Gastroesophageal sphincter (tissue), 4 donors: ENCODE measurements around the gene CEBPG. TPM values are rescaled to one million over a fixed set of nuclear protein-coding genes. Genes with fewer than 3 reads are reported as not detected.

Source experiments
- ATAC-seq: fragments of 150-250 bp; one replicate; pipeline ENCODE4 v1.9.1; 2016; ENCODE audit warnings: mild to moderate bottlenecking, moderate library complexity
- H3K27ac ChIP-seq, 4 donors: fragments of 200-600 bp; sonication (generic) in 3 of 4; 1 replicate in 3 of 4; 2 replicates in 1 of 4; pipeline ENCODE4 v1.5.1; 2016 to 2019
- H3K27me3 ChIP-seq: fragments of 200-600 bp; sonication (generic); one replicate; pipeline ENCODE4 v1.5.1; 2019
- H3K36me3 ChIP-seq, 2 donors: fragments of 200-600 bp; sonication (generic); one replicate each; pipeline ENCODE4 v1.5.1; 2019; ENCODE audit warnings: control low read depth in 1 of 2
- H3K4me1 ChIP-seq, 3 donors: fragments of 200-600 bp; sonication (generic); 1 replicate in 2 of 3; 2 replicates in 1 of 3; pipeline ENCODE4 v1.5.1; 2016 to 2019; ENCODE audit warnings: control low read depth in 2 of 3
- H3K4me3 ChIP-seq, 2 donors: fragments of 200-600 bp; sonication (generic); one replicate each; pipeline ENCODE4 v1.5.1; 2019; ENCODE audit warnings: mild to moderate bottlenecking in 1 of 2, moderate library complexity in 1 of 2
- H3K9me3 ChIP-seq, 3 donors: fragments of 200-600 bp; sonication (generic); one replicate each; pipeline ENCODE4 v1.5.1; 2017 to 2019; ENCODE audit warnings: control low read depth in 2 of 3
- CTCF ChIP-seq, 4 experiments: fragments of 200-600 bp in 2 of 4; fragments of 450-650 bp in 2 of 4; sonication (generic) in 1 of 4; IDR thresholded peaks; one replicate each; pipeline ENCODE4 v1.5.1; 2017 to 2019; ENCODE audit warnings: antibody characterized with exemption in 4 of 4, mild to moderate bottlenecking in 2 of 4, moderate library complexity in 2 of 4
- EP300 ChIP-seq: sonication (generic); formaldehyde crosslinking; IDR thresholded peaks from one replicate; pipeline ENCODE4 v1.6.1; 2017; ENCODE audit warnings: antibody characterized with exemption, mild to moderate bottlenecking
- POLR2A ChIP-seq, 2 donors: fragments of 450-650 bp; IDR thresholded peaks; one replicate each; pipeline ENCODE4 v1.6.1; 2017; ENCODE audit warnings: antibody characterized with exemption in 2 of 2, mild to moderate bottlenecking in 2 of 2, moderate library complexity in 1 of 2
- POLR2AphosphoS5 ChIP-seq: sonication (generic); formaldehyde crosslinking; IDR thresholded peaks from one replicate; pipeline ENCODE4 v1.6.1; 2017; ENCODE audit warnings: antibody characterized with exemption
- WGBS, 2 donors: methylation state at CpG; one replicate each; pipeline ENCODE4 v1.1.5; 2018; ENCODE audit warnings: low coverage in 1 of 2; 5-methylcytosine and 5-hydroxymethylcytosine counted together
- total RNA-seq, 4 donors: library from RNA; depleted of rRNA; stranded (reverse); fragments of >200 nt; gene quantifications; one replicate each; pipeline ENCODE4 v1.1.0, GENCODE V29; 2016

CEBPG gene
- total RNA-seq, 4 donors from 2014 or later: 23.8 to 34.9 (median 26.2) TPM

GRCh38 chr19:33387351-33388230, 14.1 kb downstream of the CEBPG start:
- WGBS, 2 donors: 84 to 90% methylated on average over 5 to 12 of the region's 39 CpGs
- no peaks in the 10 kb centered on the region for H3K27me3 ChIP-seq
- no peaks in the 10 kb centered on the region for H3K9me3 ChIP-seq
- H3K4me3 ChIP-seq: no peak overlapping the region
- no peak for ATAC-seq
- TF ChIP-seq POLR2AphosphoS5: no peak
- no peak for TF ChIP-seq POLR2A (IDR thresholded peaks at IDR 0.05)
- no peak for TF ChIP-seq EP300
- no peak for TF ChIP-seq CTCF (IDR thresholded peaks at IDR 0.05)
- peaks cover 0 to 56% (median 35%) of the 10 kb centered on the region in 3 donors for H3K4me1 ChIP-seq
- H3K36me3 ChIP-seq: peaks cover 0 to 34% of the 10 kb centered on the region in 2 donors
- H3K27ac ChIP-seq: peak overlapping the region in 2 of 4 donors; percentile 73 to 74

DNA sequence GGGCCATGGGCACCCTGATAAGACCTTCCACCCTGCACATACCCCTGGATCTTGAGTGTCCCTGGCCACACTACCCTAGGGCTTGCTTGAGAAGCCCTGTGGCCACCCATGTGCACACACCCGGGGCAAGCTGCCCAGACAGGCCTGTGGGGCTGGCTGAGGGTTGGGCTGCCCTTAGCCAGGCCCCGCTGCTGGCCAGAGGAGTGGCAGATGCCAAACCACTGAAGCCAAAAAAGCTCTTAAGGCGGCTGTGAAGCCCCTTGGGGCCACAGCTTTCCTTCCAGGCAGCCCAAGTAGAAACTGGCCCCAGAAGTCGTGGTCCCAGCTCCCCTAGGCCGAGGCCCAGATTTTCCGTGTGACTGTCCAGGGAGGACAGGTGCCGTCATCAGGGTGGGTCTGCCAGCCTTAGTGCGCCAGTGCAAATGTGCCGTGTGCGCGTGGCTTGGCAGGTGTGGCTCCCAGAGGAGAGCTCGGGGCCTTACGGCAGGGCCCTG, 14.8 kb downstream of the CEBPG start:
- TF ChIP-seq CTCF (IDR thresholded peaks at IDR 0.05): no peak
- TF ChIP-seq EP300: no peak
- no peak for TF ChIP-seq POLR2AphosphoS5
- TF ChIP-seq POLR2A (IDR thresholded peaks at IDR 0.05): no peak
- peaks cover 0 to 34% of the 10 kb centered on the region in 2 donors for H3K36me3 ChIP-seq
- ATAC-seq: no peak
- peaks cover 0 to 62% (median 42%) of the 10 kb centered on the region in 3 donors for H3K4me1 ChIP-seq
- H3K27me3 ChIP-seq: no peaks in the 10 kb centered on the region
- no peak overlapping the region for H3K4me3 ChIP-seq
- H3K27ac ChIP-seq: peak overlapping the region in 3 of 4 donors; percentile 70 to 74 (median 73)
- WGBS, 2 donors: no CpG with 5 or more reads among the region's 13 CpGs
- H3K9me3 ChIP-seq: no peaks in the 10 kb centered on the region

GRCh38 chr19:33388725-33389420, 15.4 kb downstream of the CEBPG start:
- no peak for TF ChIP-seq CTCF (IDR thresholded peaks at IDR 0.05)
- no peak for TF ChIP-seq EP300
- no peak for TF ChIP-seq POLR2A (IDR thresholded peaks at IDR 0.05)
- no peak for TF ChIP-seq POLR2AphosphoS5
- Histone ChIP-seq H3K4me3 (no peak overlapping the region), H3K27me3 (no peaks in the 10 kb centered on the region), H3K36me3 (peaks cover 0 to 31% of the 10 kb centered on the region in 2 donors), H3K4me1 (peaks cover 0 to 68% (median 48%) of the 10 kb centered on the region in 3 donors), H3K9me3 (no peaks in the 10 kb centered on the region), H3K27ac (peak overlapping the region in 3 of 4 donors; percentile 70 to 74 (median 73))
- ATAC-seq: no peak
- WGBS, 2 donors: no CpG with 5 or more reads among the region's 28 CpGs

- Histone ChIP-seq H3K27me3 (no peaks in the 10 kb centered on the region), H3K9me3 (no peaks in the 10 kb centered on the region), H3K4me3 (no peak overlapping the region), H3K4me1 (peaks cover 0 to 75% (median 55%) of the 10 kb centered on the region in 3 donors), H3K36me3 (peaks cover 0 to 27% of the 10 kb centered on the region in 2 donors), H3K27ac (peak overlapping the region in 3 of 4 donors; percentile 70 to 74 (median 73))
- TF ChIP-seq POLR2A (IDR thresholded peaks at IDR 0.05) (no peak), CTCF (IDR thresholded peaks at IDR 0.05) (no peak), POLR2AphosphoS5 (no peak), EP300 (no peak)
- WGBS, 2 donors: 58% methylated on average over 10 of the region's 22 CpGs; no CpG with 5 or more reads in 1 of the 2 donors
- ATAC-seq: no peak
Measured at GRCh38 chr19:33389421-33390100, 16.1 kb downstream of the CEBPG start.
